Vagina (tissue), 2 donors: ENCODE measurements around the gene RLN1. TPM values are rescaled to one million over a fixed set of nuclear protein-coding genes. Genes with fewer than 3 reads are reported as not detected.

Source experiments
- DNase-seq, 2 donors: peaks; one replicate each; pipeline ENCODE4 v3.0.0-alpha.2; 2017; ENCODE audit errors: extremely low spot score in 2 of 2
- H3K27ac ChIP-seq: fragments of 200-600 bp; sonication (generic); one replicate; pipeline ENCODE4 v1.5.1; 2019
- H3K27me3 ChIP-seq: fragments of 200-600 bp; sonication (generic); one replicate; pipeline ENCODE4 v1.5.1; 2019
- H3K36me3 ChIP-seq, 2 donors: fragments of 200-600 bp; sonication (generic); one replicate each; pipeline ENCODE4 v1.5.1; 2017 to 2019
- H3K4me1 ChIP-seq: fragments of 200-600 bp; sonication (generic); one replicate; pipeline ENCODE4 v1.5.1; 2019
- H3K4me3 ChIP-seq, 2 donors: fragments of 200-600 bp; sonication (generic); 1 replicate in 1 of 2; 2 replicates in 1 of 2; pipeline ENCODE4 v1.5.1; 2016 to 2019
- H3K9me3 ChIP-seq: fragments of 200-600 bp; sonication (generic); one replicate; pipeline ENCODE4 v1.5.1; 2019
- POLR2A ChIP-seq, 2 donors: fragments of 450-650 bp; IDR thresholded peaks; one replicate each; pipeline ENCODE4 v1.6.1; 2017; ENCODE audit warnings: antibody characterized with exemption in 2 of 2, mild to moderate bottlenecking in 2 of 2, moderate library complexity in 2 of 2
- POLR2AphosphoS5 ChIP-seq, 2 donors: sonication (generic); formaldehyde crosslinking; IDR thresholded peaks; one replicate each; pipeline ENCODE4 v1.9.0; 2017; ENCODE audit warnings: antibody characterized with exemption in 2 of 2, mild to moderate bottlenecking in 2 of 2, low read depth in 1 of 2; ENCODE audit not compliant: insufficient read depth in 1 of 2
- intact Hi-C: fragments of 100-400 bp; cut with DNase I; formaldehyde crosslinking; loops from one replicate; pipeline ENCODE4 v1.15.1; 2023
- total RNA-seq: library from RNA; depleted of rRNA; stranded (reverse); fragments of >200 nt; gene quantifications from one replicate; pipeline ENCODE4 v1.2.3, GENCODE V29; 2016
- TF ChIP-seq, protein P1 (sequence below), 3 experiments: fragments of 450-650 bp in 2 of 3; fragments of 200-600 bp in 1 of 3; sonication (generic) in 1 of 3; IDR thresholded peaks; one replicate each; pipeline ENCODE4 v1.5.1; 2017 to 2019; ENCODE audit warnings: antibody characterized with exemption in 3 of 3, mild to moderate bottlenecking in 2 of 3, moderate library complexity in 2 of 3

The RLN1 gene
- total RNA-seq, 1 donor from 2014 or later: not detected

DNA sequence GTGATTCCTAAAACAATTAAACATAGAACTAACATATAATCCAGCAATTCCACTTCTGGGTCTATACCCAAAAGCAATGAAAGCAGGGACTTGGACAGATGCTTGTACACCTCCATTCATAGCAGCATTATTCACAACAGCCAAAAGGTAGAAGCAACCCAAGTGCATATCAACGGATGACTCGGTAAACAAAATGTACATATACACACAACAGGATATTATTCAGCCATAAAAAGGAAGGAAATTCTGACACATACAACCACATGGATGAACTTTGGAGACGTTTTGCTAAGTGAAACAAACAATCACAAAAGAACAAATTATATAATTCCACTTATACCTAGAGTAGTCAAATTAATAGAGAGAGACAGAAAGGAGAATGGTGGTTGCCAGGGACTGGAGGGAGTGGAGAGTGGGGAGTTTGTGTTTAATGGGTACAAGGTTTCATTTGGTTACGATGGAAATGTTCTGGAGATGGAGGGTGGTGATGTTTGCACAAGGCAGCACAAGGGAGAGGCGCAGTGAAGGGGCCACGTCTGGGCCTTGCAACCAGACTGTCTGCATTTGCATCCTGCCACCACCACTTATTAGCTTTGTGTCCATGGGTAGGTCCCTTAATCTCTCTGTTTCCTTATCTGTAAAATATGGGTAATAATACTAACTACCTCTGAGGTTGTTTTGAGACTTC lies 36.3 kb upstream of the RLN1 start:
- no peaks in the 10 kb centered on the region for H3K27me3 ChIP-seq
- H3K4me1 ChIP-seq: peaks cover 11% of the 10 kb centered on the region
- no peaks in the 10 kb centered on the region for H3K36me3 ChIP-seq
- DNase-seq: no peak
- intact Hi-C loops: loop anchor here (10.0 kb wide), 1 partner anchor 1671 kb away; no protein-coding TSS in a partner anchor
- H3K27ac ChIP-seq: no peak overlapping the region
- H3K4me3 ChIP-seq: no peak overlapping the region
- no peak for TF ChIP-seq POLR2AphosphoS5 (IDR thresholded peaks at IDR 0.05; ENCODE audit: insufficient read depth in 1 of 2, low read depth in 1 of 2)
- TF ChIP-seq, protein P1, sequence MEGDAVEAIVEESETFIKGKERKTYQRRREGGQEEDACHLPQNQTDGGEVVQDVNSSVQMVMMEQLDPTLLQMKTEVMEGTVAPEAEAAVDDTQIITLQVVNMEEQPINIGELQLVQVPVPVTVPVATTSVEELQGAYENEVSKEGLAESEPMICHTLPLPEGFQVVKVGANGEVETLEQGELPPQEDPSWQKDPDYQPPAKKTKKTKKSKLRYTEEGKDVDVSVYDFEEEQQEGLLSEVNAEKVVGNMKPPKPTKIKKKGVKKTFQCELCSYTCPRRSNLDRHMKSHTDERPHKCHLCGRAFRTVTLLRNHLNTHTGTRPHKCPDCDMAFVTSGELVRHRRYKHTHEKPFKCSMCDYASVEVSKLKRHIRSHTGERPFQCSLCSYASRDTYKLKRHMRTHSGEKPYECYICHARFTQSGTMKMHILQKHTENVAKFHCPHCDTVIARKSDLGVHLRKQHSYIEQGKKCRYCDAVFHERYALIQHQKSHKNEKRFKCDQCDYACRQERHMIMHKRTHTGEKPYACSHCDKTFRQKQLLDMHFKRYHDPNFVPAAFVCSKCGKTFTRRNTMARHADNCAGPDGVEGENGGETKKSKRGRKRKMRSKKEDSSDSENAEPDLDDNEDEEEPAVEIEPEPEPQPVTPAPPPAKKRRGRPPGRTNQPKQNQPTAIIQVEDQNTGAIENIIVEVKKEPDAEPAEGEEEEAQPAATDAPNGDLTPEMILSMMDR (IDR thresholded peaks at IDR 0.05): no peak
- no peak for TF ChIP-seq POLR2A (IDR thresholded peaks at IDR 0.05)
- H3K9me3 ChIP-seq: no peaks in the 10 kb centered on the region

DNA sequence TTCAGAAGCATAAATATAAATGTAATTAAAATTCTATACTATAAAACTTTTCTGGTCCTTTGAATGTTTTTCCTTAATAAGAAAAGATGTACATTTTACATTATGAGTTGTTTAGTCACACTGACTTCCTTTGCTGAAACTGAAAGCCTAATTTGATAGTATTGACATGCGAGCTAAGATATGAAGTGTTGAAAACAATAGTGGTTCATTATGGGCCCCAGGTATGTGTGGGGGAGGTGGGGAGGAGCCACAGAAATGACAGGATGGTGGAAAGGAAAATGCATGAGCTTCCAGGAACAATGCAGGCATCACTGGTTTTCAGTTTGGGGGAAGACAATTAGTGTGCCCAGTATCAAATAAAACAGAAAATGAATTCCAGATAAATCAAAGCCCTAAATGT lies 35.4 kb upstream of the RLN1 start:
- H3K4me3 ChIP-seq: no peak overlapping the region
- TF ChIP-seq POLR2AphosphoS5 (IDR thresholded peaks at IDR 0.05; ENCODE audit: insufficient read depth in 1 of 2, low read depth in 1 of 2) (no peak), POLR2A (IDR thresholded peaks at IDR 0.05) (no peak)
- TF ChIP-seq, protein P1 (IDR thresholded peaks at IDR 0.05): no peak
- no peaks in the 10 kb centered on the region for H3K36me3 ChIP-seq
- H3K9me3 ChIP-seq: no peaks in the 10 kb centered on the region
- DNase-seq: no peak
- H3K4me1 ChIP-seq: peaks cover 11% of the 10 kb centered on the region
- intact Hi-C loops: loop anchor here (10.0 kb wide), 1 partner anchor 1670 kb away; no protein-coding TSS in a partner anchor
- no peak overlapping the region for H3K27ac ChIP-seq
- H3K27me3 ChIP-seq: no peaks in the 10 kb centered on the region

DNA sequence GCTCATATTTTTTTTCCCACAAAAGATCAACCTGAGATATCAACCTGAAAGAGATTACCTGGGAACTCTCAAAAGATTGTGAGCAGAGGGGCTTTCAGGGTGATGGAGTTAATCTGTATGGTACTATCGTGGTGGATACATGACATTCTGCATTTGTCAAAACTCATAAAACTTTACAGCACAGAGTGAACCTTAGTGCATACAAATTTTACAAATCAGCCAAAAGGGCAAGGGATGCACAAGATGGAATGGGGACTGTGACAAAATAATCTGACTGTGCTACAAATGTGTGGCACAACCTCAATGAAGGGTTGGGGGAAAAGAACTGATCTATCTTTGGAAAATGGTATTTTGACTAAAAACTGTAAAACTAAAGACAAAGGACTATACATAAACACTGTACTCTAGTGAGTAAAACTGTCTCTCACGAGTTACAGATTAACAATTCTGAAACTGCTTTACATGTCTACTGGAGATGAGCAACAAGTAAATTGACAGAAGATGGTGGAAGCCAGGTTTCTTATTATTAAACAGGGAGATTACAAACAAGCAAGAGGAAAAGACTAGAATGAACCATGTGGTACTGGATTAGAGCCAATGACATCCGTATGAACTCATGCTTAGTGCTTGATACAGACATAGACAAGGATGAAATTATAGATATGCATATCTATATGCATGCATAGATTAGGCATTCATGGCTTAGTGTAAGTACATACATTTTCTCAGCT lies 24.8 kb upstream of the RLN1 start:
- intact Hi-C loops: no loop called here
- no peak for DNase-seq
- Histone ChIP-seq H3K4me1 (no peaks in the 10 kb centered on the region), H3K4me3 (no peak overlapping the region), H3K27me3 (no peaks in the 10 kb centered on the region), H3K36me3 (no peaks in the 10 kb centered on the region), H3K9me3 (no peaks in the 10 kb centered on the region), H3K27ac (no peak overlapping the region)
- TF ChIP-seq POLR2A (IDR thresholded peaks at IDR 0.05) (no peak), POLR2AphosphoS5 (IDR thresholded peaks at IDR 0.05; ENCODE audit: insufficient read depth in 1 of 2, low read depth in 1 of 2) (no peak)
- TF ChIP-seq, protein P1 (IDR thresholded peaks at IDR 0.05): no peak

DNA sequence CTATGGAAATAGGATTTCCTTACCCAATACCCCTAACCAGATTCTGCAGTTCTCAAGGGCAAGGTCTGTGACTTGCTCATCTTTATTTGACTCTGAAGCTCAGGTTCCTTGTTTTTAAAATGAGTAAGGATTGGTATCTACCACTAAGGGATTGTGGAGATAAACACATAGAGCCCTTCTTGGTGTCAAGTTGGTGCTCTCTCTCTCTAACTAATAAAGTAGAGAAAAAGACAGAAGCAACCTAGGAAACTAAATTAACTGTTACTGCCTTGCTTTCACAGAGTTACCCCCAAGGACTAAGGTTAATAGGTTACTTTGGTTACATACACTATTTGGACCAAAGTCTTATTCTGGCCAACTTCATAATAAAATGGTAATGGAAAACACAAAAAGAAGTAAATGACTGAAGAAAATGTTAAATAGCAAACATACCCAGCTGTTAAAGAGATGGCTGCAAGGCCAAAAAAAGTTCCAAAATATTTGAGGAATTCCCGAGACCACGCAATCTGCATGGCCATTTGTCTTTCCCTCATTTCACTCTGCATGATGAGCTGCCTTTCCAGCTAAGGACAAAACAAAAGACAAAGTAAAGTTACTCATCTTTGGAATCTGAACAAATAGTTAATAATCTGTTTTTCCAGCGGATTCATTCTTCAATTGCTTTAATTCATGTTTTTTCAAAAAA lies 21.8 kb upstream of the RLN1 start:
- intact Hi-C loops: no loop called here
- no peaks in the 10 kb centered on the region for H3K4me1 ChIP-seq
- no peak for DNase-seq
- no peaks in the 10 kb centered on the region for H3K27me3 ChIP-seq
- H3K4me3 ChIP-seq: no peak overlapping the region
- H3K27ac ChIP-seq: no peak overlapping the region
- no peaks in the 10 kb centered on the region for H3K9me3 ChIP-seq
- TF ChIP-seq, protein P1 (IDR thresholded peaks at IDR 0.05): no peak
- TF ChIP-seq POLR2A (IDR thresholded peaks at IDR 0.05): no peak
- TF ChIP-seq POLR2AphosphoS5 (IDR thresholded peaks at IDR 0.05; ENCODE audit: insufficient read depth in 1 of 2, low read depth in 1 of 2): no peak
- peaks cover 0 to 5% of the 10 kb centered on the region in 2 donors for H3K36me3 ChIP-seq
